SHP77 (cell line): ENCODE measurements around the gene CRAMP1.
A peak's percentile ranks its signal among the peaks of the same experiment; 100 is the strongest.
"Not testable (repeated sequence)": the region's sequence is repeated elsewhere in the genome, so short reads cannot be mapped to it uniquely, and the experiment has no call there.

Experiments
- DNase-seq, 2 experiments: peaks; one replicate each; lab custom pipeline; 2025; lab: John Stamatoyannopoulos, UW

The CRAMP1 gene

GRCh38 chr16:1687427-1688316 lies 75.5 kb downstream of the CRAMP1 start:
- DNase-seq: no peak

DNA sequence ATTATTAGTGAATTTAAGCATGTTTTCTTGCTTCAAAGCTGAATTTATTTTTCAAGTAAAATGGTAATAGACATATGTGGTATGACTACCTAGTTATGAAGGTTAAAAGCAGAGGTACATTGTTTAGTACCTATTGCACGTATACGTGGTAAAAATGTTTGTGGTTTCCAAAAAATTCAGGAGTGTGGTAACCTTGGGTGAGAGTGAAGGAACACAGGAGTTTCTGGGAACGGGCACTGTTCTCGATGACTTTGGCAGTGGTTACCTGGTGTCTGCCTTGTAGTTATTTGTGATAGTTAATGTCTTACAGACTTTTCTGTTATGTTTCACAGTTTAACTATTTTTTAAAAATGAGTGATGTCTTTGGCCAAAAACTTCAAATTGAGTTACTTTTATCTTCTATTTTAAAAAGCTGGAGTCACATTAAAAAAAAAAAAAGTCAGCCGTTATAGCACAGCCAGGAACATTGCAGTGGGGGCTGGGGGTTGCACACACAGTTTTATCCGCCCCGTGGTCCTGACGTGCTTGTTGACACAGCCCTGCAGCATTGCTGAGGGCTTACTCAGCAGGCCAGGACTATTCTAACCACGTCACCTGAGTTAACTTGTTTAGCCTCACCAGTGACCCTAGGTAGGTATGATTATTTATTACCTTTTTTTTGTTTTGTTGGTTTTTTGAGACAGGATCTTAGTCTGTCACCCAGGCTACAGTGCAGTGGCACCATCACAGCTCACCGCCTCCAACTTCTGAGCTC lies 76.8 kb downstream of the CRAMP1 start:
- DNase-seq: no peak

DNA sequence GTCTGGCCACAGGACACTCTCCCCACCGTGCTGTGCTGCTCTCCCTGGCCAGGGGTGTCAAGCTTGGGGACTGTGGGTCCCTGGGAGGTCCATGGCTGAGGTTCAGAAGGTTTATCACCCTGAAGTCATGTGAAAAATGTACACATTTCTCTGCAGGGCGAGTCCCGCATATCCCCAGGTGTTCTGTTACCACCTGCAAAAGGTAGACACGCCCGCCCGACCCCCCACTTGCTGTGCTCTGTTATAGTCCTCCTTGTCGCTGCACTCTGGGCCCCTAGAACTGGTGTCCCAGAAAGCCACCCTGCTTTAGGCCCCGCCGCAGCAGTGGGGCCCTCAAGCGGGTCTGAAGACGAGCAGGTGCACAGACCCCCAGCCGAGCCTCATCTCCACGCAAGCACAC lies 77.7 kb downstream of the CRAMP1 start:
- no peak for DNase-seq

DNA sequence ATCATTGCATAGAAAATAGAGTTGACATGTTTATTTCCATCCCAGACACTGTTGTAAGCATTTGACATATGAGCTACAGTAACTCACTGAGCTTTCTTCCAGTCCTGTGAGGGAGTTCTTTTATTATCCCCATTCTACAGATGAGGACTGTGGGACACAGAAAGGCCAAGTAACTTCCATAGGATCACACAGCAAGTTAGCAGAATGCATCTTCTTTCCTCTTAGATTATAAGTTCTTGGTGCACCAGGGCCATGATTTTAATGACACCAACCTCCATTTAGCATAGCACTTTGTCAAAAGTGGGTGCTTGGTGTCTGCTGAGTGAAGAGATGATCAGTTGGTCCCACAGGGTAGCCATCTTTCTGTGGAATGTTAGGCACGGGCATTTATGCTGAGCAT lies 78.7 kb downstream of the CRAMP1 start:
- no peak for DNase-seq

DNA sequence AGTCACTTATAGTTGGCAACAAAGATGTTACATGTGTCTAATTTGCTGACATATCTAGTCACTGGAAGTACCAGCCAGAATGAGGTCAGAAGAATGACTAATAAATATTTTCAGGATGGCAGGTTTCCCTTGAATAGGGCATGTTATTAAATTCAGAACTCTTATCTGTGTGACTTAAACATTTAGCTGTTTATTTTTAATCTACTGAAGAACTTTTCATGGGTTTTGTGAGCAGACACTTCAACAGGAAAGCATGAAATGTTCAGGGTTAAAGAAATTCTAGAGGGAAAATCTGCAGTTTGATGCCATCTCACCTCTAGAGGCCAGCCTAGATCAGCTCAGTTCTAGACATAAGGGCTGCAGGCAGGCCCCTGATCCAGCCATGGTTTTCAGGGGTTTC lies 79.1 kb downstream of the CRAMP1 start:
- no peak for DNase-seq

- DNase-seq: no peak
Measured at GRCh38 chr16:1691956-1692355, 79.8 kb downstream of the CRAMP1 start.

GRCh38 chr16:1696863-1697262 lies 84.7 kb downstream of the CRAMP1 start:
- DNase-seq: no peak

DNA sequence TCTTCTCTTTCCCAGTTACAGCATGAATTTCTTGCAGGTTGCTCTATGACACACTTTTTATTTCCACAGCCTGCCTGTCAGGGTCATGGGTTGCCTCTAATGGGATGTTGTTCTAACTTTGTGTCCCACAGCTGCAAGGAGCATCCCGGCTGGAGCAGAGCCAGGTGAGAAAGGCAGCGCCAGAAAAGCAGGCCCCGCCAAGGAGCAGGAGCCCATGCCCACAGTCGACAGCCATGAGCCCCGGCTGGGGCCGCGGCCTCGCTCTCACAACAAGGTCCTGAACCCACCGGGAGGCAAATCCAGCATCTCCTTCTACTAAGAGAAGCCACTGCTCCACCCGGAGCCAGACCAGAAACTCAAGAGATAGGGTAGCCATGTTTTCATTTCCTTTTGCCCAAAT lies 86.5 kb downstream of the CRAMP1 start:
- DNase-seq: no peak

DNA sequence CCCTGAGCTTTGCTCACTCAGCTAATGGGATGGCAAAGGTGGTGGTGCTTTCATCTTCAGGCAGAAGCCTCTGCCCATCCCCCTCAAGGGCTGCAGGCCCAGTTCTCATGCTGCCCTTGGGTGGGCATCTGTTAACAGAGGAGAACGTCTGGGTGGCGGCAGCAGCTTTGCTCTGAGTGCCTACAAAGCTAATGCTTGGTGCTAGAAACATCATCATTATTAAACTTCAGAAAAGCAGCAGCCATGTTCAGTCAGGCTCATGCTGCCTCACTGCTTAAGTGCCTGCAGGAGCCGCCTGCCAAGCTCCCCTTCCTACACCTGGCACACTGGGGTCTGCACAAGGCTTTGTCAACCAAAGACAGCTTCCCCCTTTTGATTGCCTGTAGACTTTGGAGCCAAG lies 88.1 kb downstream of the CRAMP1 start:
- DNase-seq: no peak

- no peak for DNase-seq
Measured at GRCh38 chr16:1701216-1701878, 89.2 kb downstream of the CRAMP1 start.

- not testable (repeated sequence) for DNase-seq
Measured at GRCh38 chr16:1705324-1705687, 93.1 kb downstream of the CRAMP1 start.

DNA sequence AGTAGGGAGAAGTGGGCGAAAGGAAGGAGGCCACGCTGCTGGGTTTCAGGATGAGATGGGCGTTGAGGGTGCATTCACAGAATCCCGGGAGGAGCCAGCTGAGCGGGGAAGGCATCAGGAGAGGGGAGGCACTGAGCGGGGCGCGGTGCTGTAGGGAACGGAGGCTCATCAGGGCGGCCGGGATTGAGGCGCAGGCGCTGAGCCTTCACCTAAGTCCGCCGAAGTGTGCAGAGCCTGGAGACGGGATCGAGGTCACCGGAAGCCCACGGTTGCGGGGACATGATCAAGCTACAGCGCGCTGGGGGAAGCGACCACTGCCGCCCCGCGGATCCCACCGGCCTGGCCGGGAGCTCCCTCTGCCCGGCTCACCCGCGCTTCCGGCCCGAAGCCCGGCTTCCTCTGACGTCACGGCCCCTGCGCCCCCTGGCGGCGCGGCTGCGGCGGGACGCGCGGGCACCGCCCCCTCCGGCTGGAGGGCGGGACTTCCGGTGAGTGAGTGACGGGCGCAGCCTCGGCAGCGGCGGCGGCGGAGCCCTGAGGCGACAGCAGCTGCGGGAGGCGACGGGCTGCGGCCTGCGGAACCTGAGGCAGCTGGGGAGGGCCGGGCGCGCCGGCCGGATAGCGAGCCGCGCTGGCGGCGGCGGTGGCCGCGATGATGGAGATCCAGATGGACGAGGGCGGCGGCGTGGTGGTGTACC lies 93.7 kb downstream of the CRAMP1 start, which contains the start of gene MAPK8IP3:
Gene MAPK8IP3, plus strand, starts transcription at position 508 of the 698 bp plus-strand sequence. Its CDS starts 145 bp downstream, at position 653.
- DNase-seq: peak; percentile 81 to 89

GRCh38 chr16:1706386-1707192 lies 94.4 kb downstream of the CRAMP1 start:
- peak in 1 of 2 experiments; percentile 17 for DNase-seq

GRCh38 chr16:1707193-1707790 lies 95.1 kb downstream of the CRAMP1 start:
- DNase-seq: no peak

GRCh38 chr16:1708083-1708767 lies 96.1 kb downstream of the CRAMP1 start:
- DNase-seq: no peak

DNA sequence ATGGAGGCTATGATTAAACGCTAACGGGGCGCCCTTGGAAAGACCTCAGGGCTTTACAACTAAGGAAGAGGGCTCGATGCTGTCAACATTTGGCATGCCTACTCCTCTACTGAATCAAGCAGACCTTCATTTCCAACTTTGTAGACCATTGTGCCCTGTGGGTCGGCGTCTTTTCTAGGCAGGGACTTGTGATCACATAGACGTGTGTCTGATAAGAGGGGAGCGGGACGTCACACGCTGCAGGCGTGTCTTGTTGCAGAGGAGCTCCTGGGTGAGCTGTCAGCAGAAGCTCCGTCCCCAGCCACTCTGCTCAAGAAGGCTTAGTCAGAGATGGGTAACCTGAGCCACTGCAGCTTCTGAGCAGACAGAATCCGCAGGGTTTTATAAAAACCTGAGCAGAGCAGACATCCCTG lies 96.6 kb downstream of the CRAMP1 start:
- no peak for DNase-seq

GRCh38 chr16:1709356-1709755 lies 97.2 kb downstream of the CRAMP1 start:
- no peak for DNase-seq

GRCh38 chr16:1710811-1711507 lies 98.8 kb downstream of the CRAMP1 start:
- DNase-seq: no peak

- DNase-seq: no peak
Measured at GRCh38 chr16:1712791-1713261, 100.7 kb downstream of the CRAMP1 start.
